ENCODE data around the gene FAM187B.

- TF ChIP-seq POLR2AphosphoS5 (IDR thresholded peaks at IDR 0.05; ENCODE audit: low read depth, low read length) (no peak), TAF1 (IDR thresholded peaks at IDR 0.05; ENCODE audit: borderline replicate concordance, insufficient read depth, low read length) (no peak), SIN3A (IDR thresholded peaks at IDR 0.05; ENCODE audit: borderline replicate concordance, insufficient read depth, low read length) (no peak), FOXP2 (optimal IDR thresholded peaks at IDR 0.05; ENCODE audit: borderline replicate concordance, extremely low read depth, extremely low read length, insufficient read depth) (no peak), REST (IDR thresholded peaks at IDR 0.05; ENCODE audit: insufficient read depth in 1 of 2, low read depth in 2 of 2, low read length in 2 of 2) (no peak)
These were observed 48.3 kb upstream of the FAM187B start for GRCh38 chr19:35276706-35277281.
